Measurements from ENCODE around the gene MRPS7. TPM values are rescaled to one million over a fixed set of nuclear protein-coding genes. Genes with fewer than 3 reads are reported as not detected.
A peak's percentile ranks its signal among the peaks of the same experiment; 100 is the strongest.
"Not testable (repeated sequence)": the region's sequence is repeated elsewhere in the genome, so short reads cannot be mapped to it uniquely, and the experiment has no call there.

MRPS7 gene
- total RNA-seq, 2 donors from 2014 or later, result 29.0 to 33.2 TPM

DNA sequence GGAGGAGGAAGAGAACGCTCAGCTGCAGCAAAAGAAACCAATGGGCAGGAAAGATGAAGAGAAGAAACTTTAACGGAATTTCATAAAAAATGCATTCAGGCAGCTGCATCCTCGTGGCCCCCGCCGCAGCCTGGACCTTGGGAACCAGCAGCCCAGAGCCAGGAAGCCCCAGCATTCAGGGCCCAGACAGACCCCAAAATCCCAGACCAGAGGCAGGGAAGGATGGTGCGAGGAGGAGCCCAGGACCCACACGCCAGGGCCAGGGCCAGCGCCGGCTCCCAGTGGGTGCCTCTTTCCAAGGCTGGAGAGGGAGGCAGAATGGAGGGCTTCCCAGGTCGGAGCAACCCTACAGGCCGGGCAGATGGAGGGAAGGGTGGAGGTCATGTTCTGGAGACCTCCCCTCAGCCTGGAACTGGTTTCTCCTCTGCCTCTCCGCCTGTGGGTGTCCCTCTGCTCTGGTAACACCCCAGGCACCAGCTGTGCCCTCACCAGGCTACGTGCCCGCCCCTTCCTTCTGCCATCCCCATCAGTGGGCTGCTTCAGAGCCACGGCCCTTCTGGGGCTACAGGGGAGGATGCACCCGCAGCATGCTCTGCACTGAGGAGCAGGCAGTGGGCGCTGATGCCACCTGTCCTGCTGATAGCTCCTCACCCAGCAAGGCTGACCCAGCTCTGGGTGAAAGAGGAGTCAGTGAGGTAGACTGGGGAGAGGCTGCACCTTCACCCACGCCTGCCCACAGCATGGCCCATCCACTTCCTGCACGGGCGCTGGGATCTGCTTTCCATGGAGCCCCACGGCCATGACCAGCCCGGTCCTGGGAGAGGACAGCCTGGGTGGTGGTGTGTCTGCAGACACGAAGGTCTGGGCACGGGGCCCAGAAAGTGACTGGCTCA lies 10.5 kb downstream of the MRPS7 start:
- H3K4me3 ChIP-seq, result peak overlapping the region; percentile 97
- ATAC-seq (ENCODE audit: insufficient number of reproducible peaks, low FRiP score, low read depth) (no peak), DNase-seq (ENCODE audit: low spot score) (no peak)
- H3K9me3 ChIP-seq, result no peaks in the 10 kb centered on the region
- no peaks in the 10 kb centered on the region for H3K27me3 ChIP-seq (replicated peaks; ENCODE audit: insufficient read depth)
- H3K4me1 ChIP-seq (ENCODE audit: control insufficient read depth in 1 of 2, low read depth in 2 of 2), result peaks cover 12 to 25% of the 10 kb centered on the region in 2 donors
- peak overlapping the region; percentile 71 to 87 for H3K27ac ChIP-seq
- H3K36me3 ChIP-seq, result peaks cover 1% of the 10 kb centered on the region
- TF ChIP-seq, protein P1, sequence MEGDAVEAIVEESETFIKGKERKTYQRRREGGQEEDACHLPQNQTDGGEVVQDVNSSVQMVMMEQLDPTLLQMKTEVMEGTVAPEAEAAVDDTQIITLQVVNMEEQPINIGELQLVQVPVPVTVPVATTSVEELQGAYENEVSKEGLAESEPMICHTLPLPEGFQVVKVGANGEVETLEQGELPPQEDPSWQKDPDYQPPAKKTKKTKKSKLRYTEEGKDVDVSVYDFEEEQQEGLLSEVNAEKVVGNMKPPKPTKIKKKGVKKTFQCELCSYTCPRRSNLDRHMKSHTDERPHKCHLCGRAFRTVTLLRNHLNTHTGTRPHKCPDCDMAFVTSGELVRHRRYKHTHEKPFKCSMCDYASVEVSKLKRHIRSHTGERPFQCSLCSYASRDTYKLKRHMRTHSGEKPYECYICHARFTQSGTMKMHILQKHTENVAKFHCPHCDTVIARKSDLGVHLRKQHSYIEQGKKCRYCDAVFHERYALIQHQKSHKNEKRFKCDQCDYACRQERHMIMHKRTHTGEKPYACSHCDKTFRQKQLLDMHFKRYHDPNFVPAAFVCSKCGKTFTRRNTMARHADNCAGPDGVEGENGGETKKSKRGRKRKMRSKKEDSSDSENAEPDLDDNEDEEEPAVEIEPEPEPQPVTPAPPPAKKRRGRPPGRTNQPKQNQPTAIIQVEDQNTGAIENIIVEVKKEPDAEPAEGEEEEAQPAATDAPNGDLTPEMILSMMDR (IDR thresholded peaks at IDR 0.05), result no peak

- Histone ChIP-seq H3K9me3 (no peaks in the 10 kb centered on the region), H3K4me3 (no peak overlapping the region), H3K27me3 (replicated peaks; ENCODE audit: insufficient read depth) (no peaks in the 10 kb centered on the region), H3K27ac (peak overlapping the region in 1 of 2 donors; percentile 25), H3K4me1 (ENCODE audit: control insufficient read depth in 1 of 2, low read depth in 2 of 2) (peaks cover 12 to 25% of the 10 kb centered on the region in 2 donors), H3K36me3 (peaks cover 5% of the 10 kb centered on the region)
- no peak for ATAC-seq (ENCODE audit: insufficient number of reproducible peaks, low FRiP score, low read depth)
- TF ChIP-seq, protein P1 (IDR thresholded peaks at IDR 0.05), result no peak
- DNase-seq (ENCODE audit: low spot score), result no peak
Observed at GRCh38 chr17:75272848-75273184, 11.1 kb downstream of the MRPS7 start.

GRCh38 chr17:75273977-75274708 lies 12.5 kb downstream of the MRPS7 start:
- TF ChIP-seq, protein P1 (IDR thresholded peaks at IDR 0.05), result no peak
- ATAC-seq (ENCODE audit: insufficient number of reproducible peaks, low FRiP score, low read depth), result no peak
- Histone ChIP-seq H3K4me3 (no peak overlapping the region), H3K4me1 (ENCODE audit: control insufficient read depth in 1 of 2, low read depth in 2 of 2) (peaks cover 12 to 21% of the 10 kb centered on the region in 2 donors), H3K9me3 (no peaks in the 10 kb centered on the region), H3K27ac (no peak overlapping the region), H3K27me3 (replicated peaks; ENCODE audit: insufficient read depth) (no peaks in the 10 kb centered on the region), H3K36me3 (peaks cover 5% of the 10 kb centered on the region)
- no peak for DNase-seq (ENCODE audit: low spot score)

- DNase-seq (ENCODE audit: low spot score) (no peak), ATAC-seq (ENCODE audit: insufficient number of reproducible peaks, low FRiP score, low read depth) (no peak)
- Histone ChIP-seq H3K9me3 (no peaks in the 10 kb centered on the region), H3K27ac (no peak overlapping the region), H3K36me3 (peaks cover 5% of the 10 kb centered on the region), H3K4me3 (no peak overlapping the region), H3K27me3 (replicated peaks; ENCODE audit: insufficient read depth) (no peaks in the 10 kb centered on the region), H3K4me1 (ENCODE audit: control insufficient read depth in 1 of 2, low read depth in 2 of 2) (peaks cover under 1 to 5% of the 10 kb centered on the region in 2 donors)
- TF ChIP-seq, protein P1 (IDR thresholded peaks at IDR 0.05), result no peak
Observed at GRCh38 chr17:75277664-75278071, 16.0 kb downstream of the MRPS7 start.

GRCh38 chr17:75280189-75280588 lies 18.5 kb downstream of the MRPS7 start:
- not testable (repeated sequence) for H3K4me3 ChIP-seq; DNase-seq (ENCODE audit: low spot score); H3K27ac ChIP-seq; H3K36me3 ChIP-seq; H3K4me1 ChIP-seq (ENCODE audit: control insufficient read depth in 1 of 2, low read depth in 2 of 2); H3K9me3 ChIP-seq; ATAC-seq (ENCODE audit: insufficient number of reproducible peaks, low FRiP score, low read depth); H3K27me3 ChIP-seq (replicated peaks; ENCODE audit: insufficient read depth)

Measured in thoracic aorta (tissue), 2 donors.